ENCODE measurements around the gene HOMER3. TPM values are rescaled to one million over a fixed set of nuclear protein-coding genes. Genes with fewer than 3 reads are reported as not detected.
A peak's percentile ranks its signal among the peaks of the same experiment; 100 is the strongest.
"Not testable (repeated sequence)": the region's sequence is repeated elsewhere in the genome, so short reads cannot be mapped to it uniquely, and the experiment has no call there.

HOMER3 gene
- polyA plus RNA-seq, 1 donor = 66.7 TPM

- no peak for DNase-seq (ENCODE audit: low read depth)
Measured at GRCh38 chr19:18924684-18925213, 16.3 kb downstream of the HOMER3 start.

DNA sequence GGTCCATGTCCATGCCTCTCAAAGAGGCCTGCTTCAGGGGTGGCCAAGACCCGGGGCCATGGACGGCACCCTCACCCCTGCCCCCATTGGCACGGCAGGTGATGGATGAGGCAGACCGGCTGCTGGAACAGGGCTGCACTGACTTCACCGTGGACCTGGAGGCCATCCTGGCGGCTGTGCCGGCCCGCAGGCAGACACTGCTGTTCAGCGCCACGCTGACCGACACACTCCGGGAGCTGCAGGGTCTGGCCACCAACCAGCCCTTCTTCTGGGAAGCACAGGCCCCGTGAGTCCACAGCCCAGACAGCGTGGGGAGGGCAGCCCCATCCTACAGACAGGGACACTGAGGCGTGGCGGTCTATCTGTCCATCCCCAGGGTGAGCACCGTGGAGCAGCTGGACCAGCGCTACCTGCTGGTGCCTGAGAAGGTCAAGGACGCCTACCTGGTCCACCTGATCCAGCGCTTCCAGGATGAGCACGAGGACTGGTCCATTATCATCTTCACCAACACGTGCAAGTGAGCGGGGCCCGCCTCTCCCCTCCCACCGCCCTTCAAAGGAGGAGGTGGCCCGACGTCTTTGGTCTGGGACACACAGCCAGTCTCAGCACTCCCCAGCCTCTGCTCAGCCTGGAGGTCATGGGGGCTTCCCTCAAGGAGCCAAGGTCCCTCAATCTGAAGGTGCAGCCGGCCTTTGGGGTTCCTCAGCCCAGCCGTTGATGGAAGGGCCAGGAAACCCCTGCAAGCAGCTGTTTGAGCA lies 18.6 kb downstream of the HOMER3 start:
- DNase-seq (ENCODE audit: low read depth) = no peak

DNA sequence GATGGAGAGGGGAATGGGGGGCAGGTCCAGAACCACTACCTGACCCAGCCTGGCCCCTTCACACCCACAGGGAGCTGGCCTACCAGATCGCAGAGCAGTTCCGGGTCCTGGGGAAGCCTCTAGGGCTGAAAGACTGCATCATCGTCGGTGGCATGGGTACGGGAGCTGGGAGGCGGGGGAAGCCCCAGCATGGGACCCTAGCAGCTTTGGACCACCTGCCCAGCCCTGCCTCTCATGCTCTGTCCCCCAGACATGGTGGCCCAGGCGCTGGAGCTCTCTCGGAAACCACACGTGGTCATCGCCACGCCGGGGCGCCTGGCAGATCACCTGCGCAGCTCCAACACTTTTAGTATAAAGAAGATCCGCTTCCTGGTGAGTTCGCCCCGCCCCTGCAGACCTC lies 19.4 kb downstream of the HOMER3 start:
- no peak for DNase-seq (ENCODE audit: low read depth)

DNA sequence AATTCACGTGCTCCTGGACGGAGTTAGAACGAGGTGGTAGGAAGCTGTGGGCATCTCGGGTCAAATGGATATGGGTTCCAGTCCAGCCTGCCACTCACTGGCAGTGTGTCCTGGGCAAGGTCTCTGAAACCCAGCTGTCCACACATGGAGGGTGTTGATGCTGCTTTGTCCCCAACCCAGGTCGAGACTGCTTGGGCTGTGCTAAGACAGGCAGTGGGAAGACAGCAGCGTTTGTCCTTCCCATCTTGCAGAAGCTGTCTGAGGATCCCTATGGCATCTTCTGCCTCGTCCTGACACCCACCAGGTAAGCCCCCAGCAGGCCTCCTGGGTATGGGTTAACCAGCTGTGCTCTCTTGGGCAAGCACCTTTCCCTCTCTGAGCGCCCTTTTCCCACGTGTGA lies 20.6 kb downstream of the HOMER3 start:
- DNase-seq (ENCODE audit: low read depth) = no peak

- DNase-seq (ENCODE audit: low read depth) = no peak
Measured at GRCh38 chr19:18919900-18920214, 21.2 kb downstream of the HOMER3 start.

DNA sequence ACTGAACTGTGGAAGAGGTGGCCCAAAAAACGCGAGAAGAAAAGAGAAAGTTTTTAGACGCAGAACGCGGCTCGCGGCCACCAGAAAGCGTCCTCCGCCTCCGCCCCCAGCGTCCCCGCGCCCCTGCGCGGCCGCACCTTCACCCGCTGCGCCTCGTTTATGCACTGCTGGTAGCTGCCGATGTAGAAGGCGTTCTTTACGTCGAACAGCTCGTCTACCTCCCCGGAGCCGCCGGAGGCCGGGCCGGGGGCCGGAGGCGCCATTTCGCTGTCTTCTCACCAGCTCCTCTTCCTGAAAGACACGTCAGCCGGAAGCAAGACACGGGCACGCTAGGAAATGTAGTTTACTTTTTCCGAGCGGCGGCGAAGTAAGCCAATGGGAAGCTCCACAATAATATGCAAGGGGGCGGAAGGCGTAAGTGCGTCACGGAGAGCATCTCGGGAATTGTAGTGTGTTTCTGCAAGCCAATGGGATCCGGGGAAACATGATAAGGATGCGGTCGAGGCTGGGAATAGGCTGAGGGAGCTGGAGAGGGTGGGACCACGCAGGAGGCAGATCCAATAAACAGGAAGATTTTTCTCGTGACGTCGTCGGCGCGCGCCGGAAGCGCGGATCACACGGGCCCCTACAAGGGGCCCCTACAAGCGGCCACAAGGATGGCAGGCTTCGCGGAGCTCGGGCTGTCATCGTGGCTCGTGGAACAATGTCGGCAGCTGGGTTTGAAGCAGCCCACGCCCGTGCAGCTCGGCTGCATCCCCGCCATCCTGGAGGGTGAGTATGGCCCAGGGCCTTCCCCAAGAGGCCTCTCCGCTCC lies 21.7 kb downstream of the HOMER3 start, which contains the start of the genes COPE and DDX49:
COPE (minus strand) TSS at position 302 of the 814 bp plus-strand sequence; CDS start at position 263, 39 bp downstream.
DDX49 (plus strand) TSS at position 630 of the 814 bp plus-strand sequence; CDS start at position 657, 27 bp downstream.
- DNase-seq (ENCODE audit: low read depth) = peak; percentile 100

GRCh38 chr19:18917593-18917992 lies 23.4 kb downstream of the HOMER3 start:
- DNase-seq (ENCODE audit: low read depth) = not testable (repeated sequence)

GRCh38 chr19:18915639-18916038 lies 25.4 kb downstream of the HOMER3 start:
- no peak for DNase-seq (ENCODE audit: low read depth)

GRCh38 chr19:18913466-18913865 lies 27.6 kb downstream of the HOMER3 start:
- no peak for DNase-seq (ENCODE audit: low read depth)

DNA sequence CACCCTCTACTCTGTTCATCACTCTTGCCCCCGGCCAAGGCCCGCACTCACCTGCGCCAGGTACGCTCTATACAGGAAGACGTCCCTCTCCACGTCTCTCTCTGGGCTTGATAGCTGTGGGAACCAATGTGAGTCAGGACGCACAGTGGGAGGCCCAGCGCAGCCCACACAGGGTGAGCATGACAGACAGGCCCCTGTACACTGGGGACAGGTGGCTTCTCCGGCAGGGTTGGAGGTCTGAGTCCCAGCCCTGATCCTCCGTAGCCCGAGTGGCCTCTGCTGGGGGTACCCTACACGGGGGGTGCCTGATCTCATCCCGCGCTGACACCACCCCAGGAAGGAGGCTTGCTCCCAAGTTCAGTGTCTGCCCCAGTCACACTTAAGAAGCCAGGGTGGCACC lies 28.1 kb downstream of the HOMER3 start:
- no peak for DNase-seq (ENCODE audit: low read depth)

- no peak for DNase-seq (ENCODE audit: low read depth)
Measured at GRCh38 chr19:18910801-18911436, 30.1 kb downstream of the HOMER3 start.

DNA sequence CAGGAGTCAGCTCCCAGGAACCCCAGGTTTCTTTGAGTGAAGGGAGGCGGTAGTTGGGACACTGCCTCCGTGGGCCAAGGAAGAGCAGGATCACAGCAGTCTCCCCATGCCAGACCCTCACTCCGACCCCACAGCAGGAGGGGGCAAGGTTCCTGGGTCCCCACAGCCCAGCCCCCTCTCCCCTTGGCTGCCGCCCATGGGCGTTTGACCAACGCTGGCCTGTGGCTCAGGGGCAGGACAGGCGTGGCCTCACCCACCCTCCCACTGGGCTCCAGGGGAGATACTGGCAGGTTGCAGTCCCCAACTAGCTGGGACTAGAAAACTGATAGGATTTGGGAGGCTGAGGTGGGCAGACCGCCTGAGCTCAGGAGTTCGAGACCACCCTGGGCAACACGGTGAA lies 31.0 kb downstream of the HOMER3 start:
- DNase-seq (ENCODE audit: low read depth) = no peak

GRCh38 chr19:18908917-18909619 lies 31.9 kb downstream of the HOMER3 start:
- DNase-seq (ENCODE audit: low read depth) = no peak

GRCh38 chr19:18906605-18907519 lies 34.2 kb downstream of the HOMER3 start:
- DNase-seq (ENCODE audit: low read depth) = no peak

DNA sequence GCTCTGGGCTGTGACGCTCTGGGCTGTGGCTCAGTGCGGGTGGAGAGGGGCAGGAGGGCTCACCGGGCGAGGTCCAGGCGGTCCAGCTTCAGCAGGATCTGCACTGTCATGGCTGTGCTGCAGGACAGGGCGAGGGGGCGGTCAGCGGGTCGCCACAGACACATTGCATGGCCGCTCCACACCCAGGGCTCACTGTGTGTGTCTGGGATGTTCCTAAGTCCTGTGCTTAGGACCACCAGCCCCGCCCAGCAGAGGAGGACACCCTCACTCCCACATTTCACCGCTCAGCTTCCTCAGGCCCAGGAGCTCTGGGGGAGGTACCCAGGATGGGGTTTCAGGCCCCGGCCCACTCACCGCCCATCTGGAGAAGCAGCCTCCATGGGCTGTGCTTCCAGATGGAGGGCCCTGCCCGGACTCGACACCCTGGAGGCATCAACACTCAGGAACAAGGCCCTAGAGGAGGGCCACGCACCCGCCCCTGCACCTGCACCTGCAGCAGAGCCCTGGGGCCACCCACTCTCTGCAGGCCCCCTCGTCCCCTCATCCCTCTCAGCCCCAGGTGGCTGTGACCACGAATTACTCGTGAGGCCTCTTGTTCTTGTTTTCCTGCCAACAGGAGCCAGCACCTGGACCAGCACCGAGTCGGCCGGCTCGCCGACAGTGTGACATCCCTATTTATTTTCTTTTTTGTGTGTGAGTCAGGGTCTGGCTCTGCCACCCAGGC lies 35.3 kb downstream of the HOMER3 start:
- no peak for DNase-seq (ENCODE audit: low read depth)

GRCh38 chr19:18905058-18905456 lies 36.0 kb downstream of the HOMER3 start:
- no peak for DNase-seq (ENCODE audit: low read depth)

DNA sequence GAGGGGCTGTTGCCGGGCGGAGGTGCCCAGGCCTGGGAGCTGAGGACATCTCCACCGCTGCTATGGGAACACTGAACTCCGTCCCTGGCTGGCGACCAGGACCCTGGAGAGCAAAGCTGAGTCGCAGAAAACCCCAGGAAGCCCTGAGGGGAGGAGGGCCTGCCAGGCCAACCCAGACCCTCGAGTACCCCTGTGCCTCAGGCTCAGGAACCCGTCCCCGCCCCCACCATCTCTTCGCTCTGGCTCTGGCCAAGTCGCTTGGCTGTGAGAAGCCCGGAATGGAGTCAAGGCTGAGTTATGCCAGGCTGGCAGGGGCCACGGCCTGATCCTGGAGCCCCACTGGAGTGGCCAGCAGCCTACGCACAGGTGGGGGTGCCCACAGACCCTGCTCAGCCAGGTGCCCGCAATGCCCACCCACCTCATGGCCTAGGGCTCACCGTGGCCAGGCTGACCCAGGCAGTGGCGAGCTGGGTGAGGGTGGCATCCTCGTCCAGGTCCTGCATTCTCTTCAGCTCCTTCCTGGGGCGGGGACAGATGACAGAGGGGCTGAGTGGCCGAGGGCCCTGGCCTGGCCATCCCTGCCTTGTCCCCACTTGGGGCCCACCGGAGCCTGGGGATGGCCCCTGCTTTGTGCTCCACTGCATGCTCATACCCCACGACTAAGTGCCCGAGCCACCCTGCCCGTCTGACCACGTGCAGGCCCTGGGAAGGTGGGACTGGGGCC lies 36.5 kb downstream of the HOMER3 start:
- DNase-seq (ENCODE audit: low read depth) = no peak

- no peak for DNase-seq (ENCODE audit: low read depth)
Measured at GRCh38 chr19:18903156-18904037, 37.6 kb downstream of the HOMER3 start.

Data from forelimb muscle (tissue), 1 donor.